ENCODE results near the gene SORCS1. TPM values are rescaled to one million over a fixed set of nuclear protein-coding genes. Genes with fewer than 3 reads are reported as not detected.

SORCS1 gene
- total and polyA plus RNA-seq, 4 donors, result 1.4 to 3.8 TPM; not detected in 2

DNA sequence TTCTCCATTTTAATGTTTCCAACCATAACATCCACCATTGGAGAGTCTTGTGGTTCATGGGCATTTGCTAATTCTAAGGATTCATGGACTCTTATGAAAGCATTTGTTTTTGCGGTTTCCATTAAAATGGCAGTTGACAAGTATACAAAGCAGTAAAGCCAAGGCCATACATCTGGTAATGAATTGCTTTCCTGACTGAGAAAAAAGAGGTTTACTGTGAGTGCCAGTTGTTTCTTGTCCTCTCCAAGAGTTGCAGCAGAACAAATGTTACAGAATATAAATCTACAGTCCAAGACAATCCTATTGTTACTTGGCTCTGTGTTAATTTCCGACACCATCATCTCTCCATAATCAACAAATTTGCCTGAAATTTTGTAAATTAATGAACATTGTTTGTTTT lies 261.3 kb downstream of the SORCS1 start:
- Histone ChIP-seq H3K4me3 (ENCODE audit: low read length in 2 of 2) (no peak overlapping the region), H3K4me1 (ENCODE audit: control insufficient read depth in 1 of 2, insufficient read depth in 2 of 2, low read length in 2 of 2) (no peaks in the 10 kb centered on the region), H3K27me3 (ENCODE audit: control insufficient read depth in 1 of 2, insufficient read depth in 2 of 2, low read length in 1 of 2) (no peaks in the 10 kb centered on the region), H3K9me3 (ENCODE audit: control insufficient read depth, low read length) (no peaks in the 10 kb centered on the region), H3K27ac (ENCODE audit: low read depth in 1 of 2, low read length in 2 of 2) (no peak overlapping the region), H3K36me3 (ENCODE audit: control insufficient read depth in 1 of 2, insufficient read depth in 2 of 2, low read length in 1 of 2) (no peaks in the 10 kb centered on the region)
- WGBS, 2 donors, result 82 to 86% methylated on average over 2 of the region's 2 CpGs
- intact Hi-C loops (cut with DNase I), result no loop called here
- DNase-seq (no peak), ATAC-seq (ENCODE audit: low FRiP score) (no peak)

DNA sequence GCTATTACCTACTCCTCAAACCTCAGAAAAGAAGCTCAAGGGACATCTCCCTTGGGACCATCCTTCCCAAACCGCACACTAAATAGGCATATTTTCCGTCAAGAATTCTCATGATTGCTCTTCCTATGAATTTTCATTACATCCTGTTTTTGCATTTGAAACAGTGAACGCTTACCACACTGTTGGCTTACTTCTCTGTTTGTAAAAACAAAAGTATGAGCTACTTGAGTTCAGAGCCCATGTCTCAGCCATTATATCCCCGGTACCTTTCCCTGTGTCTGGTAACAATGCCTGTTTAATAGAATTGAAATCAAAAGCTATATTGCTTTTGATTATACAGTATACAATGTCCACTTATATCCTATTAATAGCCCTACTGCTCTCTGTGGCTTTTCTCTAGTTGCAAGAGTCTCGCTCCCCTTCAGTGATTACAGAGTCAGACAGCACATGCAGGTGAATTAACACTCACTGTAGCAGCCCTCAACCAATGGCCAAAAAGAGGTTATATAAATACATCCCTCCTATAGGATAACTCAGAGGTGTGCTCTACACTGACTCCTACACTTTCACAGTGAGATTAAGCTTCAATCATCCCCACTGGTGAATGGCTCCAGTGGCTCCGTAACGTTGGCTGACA lies 264.4 kb downstream of the SORCS1 start:
- H3K27me3 ChIP-seq (ENCODE audit: control insufficient read depth in 1 of 2, insufficient read depth in 2 of 2, low read length in 1 of 2), result no peaks in the 10 kb centered on the region
- no peak overlapping the region for H3K27ac ChIP-seq (ENCODE audit: low read depth in 1 of 2, low read length in 2 of 2)
- ATAC-seq (ENCODE audit: low FRiP score) (no peak), DNase-seq (no peak)
- H3K4me1 ChIP-seq (ENCODE audit: control insufficient read depth in 1 of 2, insufficient read depth in 2 of 2, low read length in 2 of 2), result no peaks in the 10 kb centered on the region
- intact Hi-C loops (cut with DNase I), result no loop called here
- no peak overlapping the region for H3K4me3 ChIP-seq (ENCODE audit: low read length in 2 of 2)
- H3K9me3 ChIP-seq (ENCODE audit: control insufficient read depth, low read length), result no peaks in the 10 kb centered on the region
- H3K36me3 ChIP-seq (ENCODE audit: control insufficient read depth in 1 of 2, insufficient read depth in 2 of 2, low read length in 1 of 2), result no peaks in the 10 kb centered on the region
- WGBS, 2 donors, result 69 to 72% methylated on average over 7 of the region's 7 CpGs

DNA sequence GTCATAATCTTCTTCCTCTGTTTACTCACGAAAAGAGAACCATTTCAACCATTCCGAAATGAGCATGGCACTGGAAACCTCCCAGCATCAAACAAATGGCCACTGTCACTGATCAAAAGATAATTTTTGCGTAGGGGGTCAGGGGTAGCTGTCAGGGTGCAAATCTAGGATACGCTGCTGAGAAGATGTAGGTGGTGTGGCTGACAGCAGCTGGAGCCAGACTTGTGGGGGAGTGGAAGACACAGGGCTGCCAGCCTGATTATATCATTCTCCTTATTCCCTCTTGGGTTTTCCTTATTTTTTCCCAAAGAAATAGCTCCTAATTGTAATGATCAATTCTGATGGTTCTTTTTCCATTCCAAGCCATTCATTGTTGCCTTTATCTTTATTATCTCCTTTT lies 266.1 kb downstream of the SORCS1 start:
- intact Hi-C loops (cut with DNase I), result no loop called here
- ATAC-seq (ENCODE audit: low FRiP score) (no peak), DNase-seq (no peak)
- no peak overlapping the region for H3K27ac ChIP-seq (ENCODE audit: low read depth in 1 of 2, low read length in 2 of 2)
- no peaks in the 10 kb centered on the region for H3K27me3 ChIP-seq (ENCODE audit: control insufficient read depth in 1 of 2, insufficient read depth in 2 of 2, low read length in 1 of 2)
- H3K36me3 ChIP-seq (ENCODE audit: control insufficient read depth in 1 of 2, insufficient read depth in 2 of 2, low read length in 1 of 2), result no peaks in the 10 kb centered on the region
- 65 to 78% methylated on average over 4 of the region's 4 CpGs for WGBS, 2 donors
- H3K4me3 ChIP-seq (ENCODE audit: low read length in 2 of 2), result no peak overlapping the region
- no peaks in the 10 kb centered on the region for H3K9me3 ChIP-seq (ENCODE audit: control insufficient read depth, low read length)
- H3K4me1 ChIP-seq (ENCODE audit: control insufficient read depth in 1 of 2, insufficient read depth in 2 of 2, low read length in 2 of 2), result no peaks in the 10 kb centered on the region

DNA sequence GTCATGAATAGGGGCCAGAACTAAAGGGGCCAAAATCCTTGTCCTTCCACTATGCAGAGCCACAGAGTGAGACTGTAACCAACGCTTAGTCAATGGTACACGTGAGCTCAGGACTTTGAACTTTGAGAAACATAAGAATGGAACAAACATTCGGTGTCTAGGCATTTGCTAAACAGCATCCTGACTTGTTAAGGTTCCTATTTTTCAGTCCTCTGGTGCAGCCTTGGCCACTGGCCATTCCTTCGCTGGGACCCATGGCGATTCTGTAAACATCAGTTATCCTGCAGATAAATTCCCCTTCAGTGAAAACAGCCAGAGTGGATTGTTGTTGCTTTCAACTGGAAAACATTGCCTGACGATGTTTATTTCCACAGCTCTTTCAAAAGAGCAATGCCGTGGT lies 266.8 kb downstream of the SORCS1 start:
- Histone ChIP-seq H3K36me3 (ENCODE audit: control insufficient read depth in 1 of 2, insufficient read depth in 2 of 2, low read length in 1 of 2) (no peaks in the 10 kb centered on the region), H3K4me1 (ENCODE audit: control insufficient read depth in 1 of 2, insufficient read depth in 2 of 2, low read length in 2 of 2) (no peaks in the 10 kb centered on the region), H3K27ac (ENCODE audit: low read depth in 1 of 2, low read length in 2 of 2) (no peak overlapping the region), H3K4me3 (ENCODE audit: low read length in 2 of 2) (no peak overlapping the region), H3K9me3 (ENCODE audit: control insufficient read depth, low read length) (no peaks in the 10 kb centered on the region), H3K27me3 (ENCODE audit: control insufficient read depth in 1 of 2, insufficient read depth in 2 of 2, low read length in 1 of 2) (no peaks in the 10 kb centered on the region)
- DNase-seq (no peak), ATAC-seq (ENCODE audit: low FRiP score) (no peak)
- 44 to 48% methylated on average over 7 of the region's 7 CpGs for WGBS, 2 donors
- intact Hi-C loops (cut with DNase I), result no loop called here

DNA sequence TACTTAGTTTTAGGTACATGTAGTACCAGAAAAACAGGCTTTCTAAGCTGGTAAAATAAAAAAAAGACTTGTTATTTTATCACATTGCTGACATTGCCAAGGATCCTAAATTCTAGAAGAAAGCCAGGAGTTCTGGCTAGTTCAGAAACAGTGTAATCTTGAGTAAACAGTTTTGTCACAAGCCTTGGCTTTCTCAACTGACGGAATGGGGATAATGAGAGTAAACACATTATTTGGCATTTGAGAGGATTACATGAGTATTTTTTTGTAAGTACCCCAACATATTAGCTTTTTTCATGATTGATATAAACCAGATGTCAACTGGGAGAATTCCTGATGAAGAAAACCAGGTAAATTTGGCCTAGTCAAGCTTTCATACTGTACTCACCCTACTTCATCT lies 269.8 kb downstream of the SORCS1 start:
- Histone ChIP-seq H3K36me3 (ENCODE audit: control insufficient read depth in 1 of 2, insufficient read depth in 2 of 2, low read length in 1 of 2) (no peaks in the 10 kb centered on the region), H3K27ac (ENCODE audit: low read depth in 1 of 2, low read length in 2 of 2) (no peak overlapping the region), H3K4me3 (ENCODE audit: low read length in 2 of 2) (no peak overlapping the region), H3K4me1 (ENCODE audit: control insufficient read depth in 1 of 2, insufficient read depth in 2 of 2, low read length in 2 of 2) (no peaks in the 10 kb centered on the region), H3K9me3 (ENCODE audit: control insufficient read depth, low read length) (no peaks in the 10 kb centered on the region), H3K27me3 (ENCODE audit: control insufficient read depth in 1 of 2, insufficient read depth in 2 of 2, low read length in 1 of 2) (no peaks in the 10 kb centered on the region)
- WGBS, 2 donors, result 4 to 7% methylated on average over 1 of the region's 1 CpG
- intact Hi-C loops (cut with DNase I), result no loop called here
- DNase-seq (no peak), ATAC-seq (ENCODE audit: low FRiP score) (no peak)

DNA sequence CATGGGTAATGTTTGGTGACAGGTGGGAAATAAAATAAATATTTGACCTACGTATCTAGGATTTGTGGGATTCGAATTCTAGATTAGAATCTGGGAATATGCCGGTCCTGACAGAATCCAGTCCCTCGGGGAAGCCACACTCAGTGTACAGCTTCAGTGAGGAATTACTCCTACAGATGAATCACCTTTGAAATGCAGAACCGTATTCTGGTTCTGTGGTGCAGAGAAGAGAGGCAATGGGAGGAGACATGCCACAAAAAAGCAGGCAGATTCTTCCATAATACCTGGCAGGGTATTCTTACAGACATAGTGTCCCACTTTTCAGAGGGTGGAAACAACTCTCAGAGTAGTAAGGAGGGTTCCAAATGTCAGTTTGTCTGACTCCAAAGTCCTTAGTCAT lies 286.9 kb downstream of the SORCS1 start:
- H3K4me1 ChIP-seq (ENCODE audit: control insufficient read depth in 1 of 2, insufficient read depth in 2 of 2, low read length in 2 of 2), result no peaks in the 10 kb centered on the region
- no peaks in the 10 kb centered on the region for H3K27me3 ChIP-seq (ENCODE audit: control insufficient read depth in 1 of 2, insufficient read depth in 2 of 2, low read length in 1 of 2)
- intact Hi-C loops (cut with DNase I), result no loop called here
- no peaks in the 10 kb centered on the region for H3K36me3 ChIP-seq (ENCODE audit: control insufficient read depth in 1 of 2, insufficient read depth in 2 of 2, low read length in 1 of 2)
- WGBS, 2 donors, result 63 to 65% methylated on average over 5 of the region's 5 CpGs
- no peak overlapping the region for H3K4me3 ChIP-seq (ENCODE audit: low read length in 2 of 2)
- H3K27ac ChIP-seq (ENCODE audit: low read depth in 1 of 2, low read length in 2 of 2), result no peak overlapping the region
- ATAC-seq (ENCODE audit: low FRiP score) (no peak), DNase-seq (no peak)
- peaks cover 3% of the 10 kb centered on the region for H3K9me3 ChIP-seq (ENCODE audit: control insufficient read depth, low read length)

DNA sequence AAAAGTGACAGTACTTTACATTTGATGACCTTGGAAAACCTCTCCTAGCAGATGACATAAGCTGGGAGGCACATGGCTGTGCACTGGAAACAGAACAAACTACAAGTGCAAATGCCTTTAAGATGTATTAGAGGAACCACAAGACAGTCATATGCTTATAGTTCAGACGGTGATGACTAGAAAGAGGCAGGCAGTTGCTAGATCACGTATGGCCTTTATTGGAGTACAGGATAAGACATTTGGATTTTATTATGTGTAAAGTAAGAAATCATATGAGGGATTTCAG lies 290.0 kb downstream of the SORCS1 start:
- Histone ChIP-seq H3K4me3 (ENCODE audit: low read length in 2 of 2) (no peak overlapping the region), H3K4me1 (ENCODE audit: control insufficient read depth in 1 of 2, insufficient read depth in 2 of 2, low read length in 2 of 2) (no peaks in the 10 kb centered on the region), H3K9me3 (ENCODE audit: control insufficient read depth, low read length) (peaks cover 3% of the 10 kb centered on the region), H3K27ac (ENCODE audit: low read depth in 1 of 2, low read length in 2 of 2) (no peak overlapping the region), H3K27me3 (ENCODE audit: control insufficient read depth in 1 of 2, insufficient read depth in 2 of 2, low read length in 1 of 2) (no peaks in the 10 kb centered on the region), H3K36me3 (ENCODE audit: control insufficient read depth in 1 of 2, insufficient read depth in 2 of 2, low read length in 1 of 2) (no peaks in the 10 kb centered on the region)
- DNase-seq, result no peak
- no peak for ATAC-seq (ENCODE audit: low FRiP score)
- 77 to 81% methylated on average over 2 of the region's 2 CpGs for WGBS, 2 donors
- intact Hi-C loops (cut with DNase I), result no loop called here

DNA sequence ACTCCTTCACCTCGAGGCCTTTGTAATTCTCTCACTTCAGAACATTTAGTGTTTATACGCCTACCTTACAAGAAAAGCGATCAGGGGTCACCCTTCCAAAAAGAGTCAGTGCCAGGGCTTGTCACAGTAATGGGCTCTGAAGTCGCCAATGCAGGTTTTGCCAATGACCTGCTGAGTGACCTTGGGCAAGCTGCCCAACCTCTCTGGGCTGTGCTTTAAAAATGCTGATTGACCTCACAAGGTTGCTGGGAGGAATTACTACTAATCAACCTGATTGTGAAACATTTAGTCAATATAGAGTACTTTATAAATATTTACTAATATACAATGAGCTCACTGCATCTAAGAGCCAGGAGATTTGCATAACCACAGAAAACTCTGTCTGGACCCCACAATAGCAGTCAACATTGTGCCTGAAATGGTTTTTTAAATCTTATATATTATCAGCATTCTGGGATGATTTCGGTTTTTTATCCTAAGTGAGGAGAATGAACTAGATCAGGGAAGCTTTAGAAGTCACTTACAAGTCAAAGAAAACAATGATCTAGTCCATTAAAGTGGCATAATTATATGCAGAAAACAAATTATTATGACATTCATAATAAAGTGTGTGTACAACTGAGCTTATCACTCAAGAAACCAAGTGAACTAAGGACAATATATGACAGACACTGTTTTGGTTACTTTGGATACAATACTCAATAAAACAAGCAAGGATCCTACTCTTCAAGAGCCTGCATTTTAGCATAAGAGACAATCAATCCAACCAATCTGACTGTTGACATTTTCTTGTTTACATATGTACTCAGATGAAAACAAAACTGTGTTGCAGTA lies 290.5 kb downstream of the SORCS1 start:
- Histone ChIP-seq H3K27me3 (ENCODE audit: control insufficient read depth in 1 of 2, insufficient read depth in 2 of 2, low read length in 1 of 2) (no peaks in the 10 kb centered on the region), H3K9me3 (ENCODE audit: control insufficient read depth, low read length) (peaks cover 3% of the 10 kb centered on the region), H3K4me3 (ENCODE audit: low read length in 2 of 2) (no peak overlapping the region), H3K27ac (ENCODE audit: low read depth in 1 of 2, low read length in 2 of 2) (no peak overlapping the region), H3K4me1 (ENCODE audit: control insufficient read depth in 1 of 2, insufficient read depth in 2 of 2, low read length in 2 of 2) (no peaks in the 10 kb centered on the region), H3K36me3 (ENCODE audit: control insufficient read depth in 1 of 2, insufficient read depth in 2 of 2, low read length in 1 of 2) (no peaks in the 10 kb centered on the region)
- 82 to 84% methylated on average over 5 of the region's 5 CpGs for WGBS, 2 donors
- DNase-seq (no peak), ATAC-seq (ENCODE audit: low FRiP score) (no peak)
- intact Hi-C loops (cut with DNase I), result no loop called here

DNA sequence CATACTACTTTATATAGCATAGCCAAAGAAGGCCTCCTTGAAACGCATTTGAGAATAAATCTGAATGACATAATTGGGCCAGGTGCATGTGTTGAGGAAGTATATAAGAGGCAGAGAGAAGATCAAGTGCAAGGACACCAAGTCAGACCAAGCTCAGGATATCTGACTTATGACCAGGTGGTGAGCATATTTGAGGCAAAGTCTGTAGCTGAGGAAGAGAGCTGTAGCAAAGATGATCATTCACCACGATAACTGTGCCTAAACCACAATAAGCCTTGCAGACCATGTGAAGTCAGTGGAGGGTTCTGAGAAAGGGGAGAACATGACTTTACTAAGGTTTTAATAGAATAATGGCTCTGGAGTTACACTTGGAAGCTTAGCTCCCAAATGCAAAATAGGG lies 292.3 kb downstream of the SORCS1 start:
- 77 to 81% methylated on average over 2 of the region's 2 CpGs for WGBS, 2 donors
- Histone ChIP-seq H3K27ac (ENCODE audit: low read depth in 1 of 2, low read length in 2 of 2) (no peak overlapping the region), H3K36me3 (ENCODE audit: control insufficient read depth in 1 of 2, insufficient read depth in 2 of 2, low read length in 1 of 2) (no peaks in the 10 kb centered on the region), H3K9me3 (ENCODE audit: control insufficient read depth, low read length) (peaks cover 3% of the 10 kb centered on the region), H3K27me3 (ENCODE audit: control insufficient read depth in 1 of 2, insufficient read depth in 2 of 2, low read length in 1 of 2) (no peaks in the 10 kb centered on the region), H3K4me1 (ENCODE audit: control insufficient read depth in 1 of 2, insufficient read depth in 2 of 2, low read length in 2 of 2) (no peaks in the 10 kb centered on the region), H3K4me3 (ENCODE audit: low read length in 2 of 2) (no peak overlapping the region)
- DNase-seq (no peak), ATAC-seq (ENCODE audit: low FRiP score) (no peak)
- intact Hi-C loops (cut with DNase I), result no loop called here
